AG04450 (cell line): ENCODE measurements around the gene EVA1A. TPM values are rescaled to one million over a fixed set of nuclear protein-coding genes. Genes with fewer than 3 reads are reported as not detected.

Source experiments
- CTCF ChIA-PET: fragments of 300-600, 350-600 bp; formaldehyde crosslinking; extraction: SDS; loops from one replicate; lab custom pipeline; 2022; ENCODE audit warnings: antibody characterized with exemption, inconsistent platforms; lab: Charles Lee
- POLR2A ChIA-PET: fragments of 350-600 bp; formaldehyde crosslinking; extraction: SDS; loops from one replicate; lab custom pipeline; 2021; ENCODE audit warnings: antibody characterized with exemption, inconsistent platforms; lab: Yijun Ruan, JAX
- DNase-seq: peaks from one replicate; pipeline ENCODE4 v3.0.0-alpha.2; 2011; ENCODE audit warnings: low read depth, low spot score
- H3K27ac ChIP-seq: one replicate; pipeline ENCODE4 v1.5.1; 2012; ENCODE audit warnings: low read depth, low read length, control low read depth
- H3K27me3 ChIP-seq: one replicate; pipeline ENCODE4 v1.6.0; 2012; ENCODE audit warnings: low read length; ENCODE audit not compliant: control insufficient read depth, insufficient read depth
- H3K4me3 ChIP-seq: 2 replicates; pipeline ENCODE4 v1.5.1; 2011; ENCODE audit warnings: mild to moderate bottlenecking, low read depth, low read length, control low read depth
- H3K9me3 ChIP-seq: 2 replicates; pipeline ENCODE4 v1.5.1; 2012; ENCODE audit warnings: low read length; ENCODE audit not compliant: control insufficient read depth, insufficient read depth
- CTCF ChIP-seq: IDR thresholded peaks from 2 replicates; pipeline ENCODE4 v1.5.1; 2011; ENCODE audit warnings: low read depth, low read length, control low read depth, inconsistent platforms
- polyA plus RNA-seq: library from polyadenylated mRNA; depleted of rRNA; stranded (reverse); fragments of >200 nt; gene quantifications from 2 replicates; pipeline ENCODE4 v1.2.3, GENCODE V29; 2011

EVA1A gene
- polyA plus RNA-seq, 1 experiment: 22.8 TPM

- Histone ChIP-seq H3K27ac (no peak overlapping the region), H3K4me3 (peak overlapping the region; percentile 86), H3K27me3 (no peaks in the 10 kb centered on the region), H3K9me3 (no peaks in the 10 kb centered on the region; the same call in 1 of the 2 replicates)
- CTCF ChIA-PET: interaction anchor here (3.3 to 7.5 kb wide), 2 partner anchors 47 to 50 kb away, joined by 23 to 53 read pairs; no protein-coding TSS in a partner anchor
- no peak for TF ChIP-seq CTCF
- POLR2A ChIA-PET: interaction anchor here (1.3 to 3.9 kb wide), 2 partner anchors 37 to 47 kb away, joined by 3 to 21 read pairs; no protein-coding TSS in a partner anchor
- no peak for DNase-seq
These were observed 1.7 kb downstream of the EVA1A start for GRCh38 chr2:75558786-75559679.

DNA sequence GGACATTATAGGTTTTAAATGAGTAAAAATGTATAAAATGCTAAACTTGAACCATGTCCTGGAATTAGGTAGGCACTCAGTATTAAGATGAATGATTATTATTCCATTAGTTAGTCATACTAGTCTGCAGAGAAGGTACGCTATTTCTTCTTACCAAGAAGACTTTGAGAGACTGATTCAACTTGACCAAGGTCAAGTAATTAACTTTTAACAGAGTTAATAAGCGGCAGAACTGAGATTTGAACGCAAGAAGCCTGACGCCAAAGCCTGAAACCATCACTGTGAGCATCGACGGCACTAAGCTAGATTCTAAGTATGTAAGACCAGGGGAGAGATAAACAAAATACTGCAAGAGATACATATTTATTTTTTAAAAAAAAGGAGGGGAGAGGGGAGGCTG lies 2.6 kb downstream of the EVA1A start:
- CTCF ChIA-PET: interaction anchor here (7.5 kb wide), 1 partner anchor 51 kb away, joined by 53 read pairs; no protein-coding TSS in a partner anchor
- no peak overlapping the region for H3K27ac ChIP-seq
- no peak overlapping the region for H3K4me3 ChIP-seq
- TF ChIP-seq CTCF: no peak
- DNase-seq: no peak
- no peaks in the 10 kb centered on the region; the same call in 1 of the 2 replicates for H3K9me3 ChIP-seq
- POLR2A ChIA-PET: interaction anchor here (1.3 kb wide), 1 partner anchor 38 kb away, joined by 3 read pairs; no protein-coding TSS in a partner anchor
- H3K27me3 ChIP-seq: no peaks in the 10 kb centered on the region

DNA sequence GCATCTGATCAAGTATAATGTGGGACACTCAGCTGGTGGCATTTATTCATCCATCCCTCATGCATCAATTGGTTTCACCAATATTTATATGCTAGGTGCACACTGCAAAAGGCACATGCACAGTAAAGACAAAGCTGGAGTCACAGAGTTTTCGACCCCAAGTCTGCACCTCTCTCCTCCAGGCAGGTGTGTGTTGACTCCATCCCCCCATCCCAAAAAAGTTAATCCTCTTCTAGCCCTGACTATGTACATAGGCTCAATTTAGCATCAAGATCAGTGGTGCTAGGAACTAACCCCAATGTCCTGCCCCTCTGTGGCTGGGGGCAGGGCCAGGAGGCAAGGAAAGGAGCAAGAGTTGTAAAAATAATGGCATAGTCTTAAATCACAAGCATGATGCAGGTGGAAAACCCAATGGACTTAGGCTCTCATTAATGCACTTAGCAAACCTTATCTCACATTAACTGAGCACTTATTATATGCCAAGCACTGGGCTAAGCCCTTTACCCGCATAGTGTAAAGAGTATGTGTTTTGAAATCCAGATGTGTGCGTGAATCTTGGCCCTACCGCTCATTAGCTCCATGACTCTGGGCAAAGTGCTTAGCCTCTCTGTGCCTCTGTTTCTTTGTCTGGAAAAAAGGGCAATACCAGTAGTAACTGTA lies 3.1 kb downstream of the EVA1A start:
- TF ChIP-seq CTCF: no peak
- no peak for DNase-seq
- no peaks in the 10 kb centered on the region; the same call in 1 of the 2 replicates for H3K9me3 ChIP-seq
- ChIA-PET POLR2A (interaction anchor here (1.3 kb wide), 1 partner anchor 38 kb away, joined by 3 read pairs; no protein-coding TSS in a partner anchor), CTCF (no interaction called here)
- H3K27ac ChIP-seq: no peak overlapping the region
- H3K4me3 ChIP-seq: no peak overlapping the region
- no peaks in the 10 kb centered on the region for H3K27me3 ChIP-seq

DNA sequence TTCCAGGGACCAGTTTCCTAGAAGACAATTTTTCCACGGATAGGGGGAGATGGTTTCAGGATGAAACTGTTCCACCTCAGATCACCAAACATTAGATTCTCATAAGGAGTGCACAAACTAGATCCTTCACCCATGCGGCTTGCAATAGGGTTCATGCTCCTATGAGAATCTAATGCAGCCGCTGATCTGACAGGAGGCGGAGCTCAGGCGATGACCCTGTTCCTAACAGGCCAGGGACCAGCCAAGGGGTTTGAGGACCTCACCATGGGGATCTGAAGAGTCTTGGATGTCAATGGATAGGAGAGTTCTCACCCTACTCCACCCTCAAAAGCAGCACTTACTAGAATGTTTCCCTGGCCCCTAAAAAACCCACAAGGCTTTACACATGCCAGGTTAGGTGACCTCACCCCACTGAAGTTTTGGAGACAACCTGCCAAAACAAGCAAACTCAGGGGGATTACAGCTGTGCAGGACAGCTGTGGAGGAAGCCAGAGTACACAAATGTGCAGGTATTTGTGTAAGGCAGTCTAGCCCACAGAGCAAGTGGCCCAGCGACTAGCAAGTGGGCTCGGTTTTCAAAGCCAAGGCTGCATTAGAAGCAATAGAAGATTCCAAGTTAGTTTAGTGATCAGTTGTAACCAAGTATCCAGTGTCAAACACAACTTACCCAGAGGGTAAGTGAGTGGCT lies 3.9 kb downstream of the EVA1A start:
- ChIA-PET POLR2A (no interaction called here), CTCF (interaction anchor here (1.3 kb wide), 1 partner anchor 39 kb away, joined by 3 read pairs; no protein-coding TSS in a partner anchor)
- Histone ChIP-seq H3K4me3 (no peak overlapping the region), H3K27me3 (no peaks in the 10 kb centered on the region), H3K27ac (no peak overlapping the region), H3K9me3 (no peaks in the 10 kb centered on the region; the same call in 1 of the 2 replicates)
- TF ChIP-seq CTCF: no peak
- DNase-seq: no peak
